NOMO-1 treated with dmso at 0.1 percent for 144 hours (cell line): ENCODE measurements around the gene LEMD1.

ENCODE experiments used
- DNase-seq: peaks from one replicate; lab custom pipeline; 2025; ENCODE audit not compliant: unreplicated experiment; lab: John Stamatoyannopoulos, UW

LEMD1 gene

GRCh38 chr1:205356440-205357139 is 65.3 kb downstream of the LEMD1 start, which contains the start of gene KLHDC8A:
Gene KLHDC8A, minus strand, starts transcription at chr1:205356922. Its CDS starts 13,318 bp downstream, at chr1:205343604.
- no peak for DNase-seq

DNA sequence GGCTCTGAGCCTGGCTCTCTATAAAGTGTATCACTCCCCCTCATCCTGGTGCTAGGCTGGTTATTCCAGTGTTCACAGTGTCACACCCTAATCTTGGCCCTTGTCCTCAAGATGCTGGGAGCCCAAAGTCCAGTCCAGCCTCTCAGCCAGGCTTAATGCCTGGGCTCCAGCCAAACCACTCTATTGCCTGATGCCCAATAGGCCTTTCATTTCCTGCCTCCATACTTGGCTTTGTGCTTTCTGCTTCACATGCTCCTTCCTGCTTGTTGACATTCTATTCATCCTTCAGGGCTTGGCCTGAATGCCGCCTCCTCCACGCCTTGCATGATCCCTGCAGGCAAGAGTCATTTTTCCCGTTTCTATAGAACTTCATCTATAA is 66.8 kb downstream of the LEMD1 start:
- DNase-seq = no peak

DNA sequence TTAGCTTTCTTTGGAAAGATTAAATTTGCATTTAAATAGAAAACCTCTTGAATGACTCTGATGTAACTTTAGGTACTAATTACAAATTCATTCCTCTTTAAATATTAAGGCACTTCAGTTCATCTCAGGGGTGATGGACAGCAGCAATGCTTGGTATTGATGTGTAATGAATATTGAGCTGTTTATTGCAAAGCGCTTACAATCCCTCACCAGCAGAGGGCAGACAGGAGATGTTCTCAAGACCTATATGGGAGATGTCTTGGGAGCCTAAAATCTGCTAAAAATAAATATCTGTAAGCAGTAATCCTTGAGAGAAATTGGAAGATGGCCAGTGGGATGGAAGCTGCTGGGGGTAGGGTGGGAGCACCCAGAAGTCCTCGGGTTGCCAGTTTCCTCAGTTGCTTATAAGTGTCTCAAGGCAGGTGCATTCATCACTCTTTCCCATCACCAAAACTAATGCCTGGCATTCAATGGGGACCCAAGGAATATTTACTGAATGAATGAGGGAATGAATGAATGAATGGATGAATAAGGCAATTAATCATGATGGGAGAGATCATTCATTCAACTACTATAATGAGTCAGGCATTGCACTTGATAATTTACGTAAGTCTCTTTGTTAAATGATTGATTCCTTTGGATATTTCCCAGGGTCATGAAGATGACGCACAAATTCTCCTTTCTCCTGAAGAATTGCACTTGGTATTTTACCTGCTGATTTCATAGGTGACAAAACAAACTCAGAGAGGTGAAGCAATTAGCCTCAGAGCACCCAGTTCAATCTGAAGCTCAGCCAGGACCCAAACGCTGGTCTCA is 67.4 kb downstream of the LEMD1 start:
- no peak for DNase-seq

DNA sequence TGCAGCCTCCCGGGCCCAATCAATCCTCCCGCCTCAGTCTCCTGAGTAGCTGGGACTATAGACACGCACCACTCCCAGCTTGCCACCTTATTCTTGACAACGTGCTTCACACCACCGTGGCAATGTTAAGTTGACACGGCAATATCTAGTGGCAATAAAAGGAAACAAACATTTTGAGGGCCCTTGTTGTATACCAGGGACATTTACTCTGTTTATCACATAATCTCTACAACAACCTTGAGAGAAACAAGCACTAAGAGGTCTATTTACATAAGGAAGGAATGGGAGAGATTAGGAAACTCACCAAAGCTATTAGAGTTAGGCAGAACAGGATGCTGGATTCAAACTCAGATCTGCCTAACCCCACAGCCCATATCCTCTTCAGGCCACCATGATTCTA is 68.2 kb downstream of the LEMD1 start:
- DNase-seq = no peak

DNA sequence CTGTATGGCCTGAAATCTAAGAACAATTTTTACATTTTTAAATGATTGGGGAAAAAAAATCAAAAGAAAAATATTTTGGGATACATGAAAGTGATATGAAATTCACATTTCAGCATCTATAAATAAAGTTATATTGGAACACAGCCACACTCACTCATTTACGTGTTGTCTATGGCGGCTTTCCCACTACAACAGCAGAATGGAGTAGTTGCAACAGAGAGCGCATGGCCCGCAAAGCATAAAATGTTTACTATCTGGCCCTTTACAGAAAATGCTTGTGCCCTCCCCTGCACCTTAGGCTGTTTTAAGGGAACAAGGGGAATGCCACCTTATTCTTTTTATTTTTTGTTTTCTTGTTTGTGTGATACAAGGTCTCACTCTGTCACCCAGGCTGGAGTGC is 68.7 kb downstream of the LEMD1 start:
- no peak for DNase-seq

DNA sequence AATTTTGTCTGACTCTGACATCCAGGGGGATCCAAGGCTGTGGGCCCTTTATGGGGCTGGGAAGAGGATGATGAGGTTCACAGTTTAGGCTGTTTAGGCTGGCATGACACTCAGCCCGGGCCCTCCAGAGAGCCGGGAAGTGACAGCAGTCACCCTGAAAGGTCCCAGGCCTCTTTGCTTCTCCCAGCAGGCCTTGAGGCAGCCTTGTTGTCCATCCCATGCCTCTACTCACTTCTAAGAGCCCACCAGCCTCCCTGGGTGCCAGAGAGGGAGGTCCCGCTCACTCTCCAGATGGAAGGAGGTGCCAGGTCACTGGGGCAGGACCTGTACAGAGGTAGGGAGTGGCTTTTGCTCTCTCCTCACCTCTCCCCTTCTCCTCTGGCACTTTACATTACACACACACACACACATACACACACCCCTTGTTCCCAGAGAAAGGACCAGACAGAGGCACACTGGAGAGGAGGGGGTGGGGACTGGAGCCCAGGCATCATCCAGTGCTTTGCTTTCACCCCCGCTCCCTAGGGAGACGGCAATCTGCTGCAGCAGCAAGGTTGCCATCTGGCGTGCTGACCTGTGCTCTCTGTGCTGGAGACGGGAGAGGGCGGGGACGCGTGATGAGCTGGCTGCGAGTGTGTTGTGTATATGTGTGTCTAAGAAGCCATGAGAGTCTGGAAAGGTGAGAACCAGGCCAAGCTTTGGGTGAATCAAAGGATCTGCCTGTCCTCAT is 69.7 kb downstream of the LEMD1 start:
- DNase-seq = no peak

- DNase-seq = no peak
Observed at GRCh38 chr1:205350691-205351141, 71.1 kb downstream of the LEMD1 start.

DNA sequence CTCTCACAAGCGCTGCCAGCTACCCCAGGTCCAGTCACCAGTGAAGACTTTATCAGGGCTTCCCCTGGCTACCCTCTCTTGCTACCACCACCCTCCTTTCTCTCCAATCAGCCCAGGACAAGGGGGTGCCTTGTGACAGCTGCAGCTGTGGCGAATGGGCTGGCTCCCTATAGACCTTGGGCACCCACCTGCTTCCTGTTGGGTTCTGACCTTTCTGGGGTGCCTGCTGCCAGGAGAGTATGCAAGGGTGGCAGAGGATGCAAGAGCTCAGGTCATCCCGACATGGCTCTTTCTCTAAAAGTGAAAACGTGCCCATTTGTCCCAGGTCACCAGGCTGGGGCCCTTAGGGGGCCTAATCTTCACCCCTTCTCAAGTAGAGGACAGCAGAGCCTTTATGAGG is 71.7 kb downstream of the LEMD1 start:
- DNase-seq = no peak

DNA sequence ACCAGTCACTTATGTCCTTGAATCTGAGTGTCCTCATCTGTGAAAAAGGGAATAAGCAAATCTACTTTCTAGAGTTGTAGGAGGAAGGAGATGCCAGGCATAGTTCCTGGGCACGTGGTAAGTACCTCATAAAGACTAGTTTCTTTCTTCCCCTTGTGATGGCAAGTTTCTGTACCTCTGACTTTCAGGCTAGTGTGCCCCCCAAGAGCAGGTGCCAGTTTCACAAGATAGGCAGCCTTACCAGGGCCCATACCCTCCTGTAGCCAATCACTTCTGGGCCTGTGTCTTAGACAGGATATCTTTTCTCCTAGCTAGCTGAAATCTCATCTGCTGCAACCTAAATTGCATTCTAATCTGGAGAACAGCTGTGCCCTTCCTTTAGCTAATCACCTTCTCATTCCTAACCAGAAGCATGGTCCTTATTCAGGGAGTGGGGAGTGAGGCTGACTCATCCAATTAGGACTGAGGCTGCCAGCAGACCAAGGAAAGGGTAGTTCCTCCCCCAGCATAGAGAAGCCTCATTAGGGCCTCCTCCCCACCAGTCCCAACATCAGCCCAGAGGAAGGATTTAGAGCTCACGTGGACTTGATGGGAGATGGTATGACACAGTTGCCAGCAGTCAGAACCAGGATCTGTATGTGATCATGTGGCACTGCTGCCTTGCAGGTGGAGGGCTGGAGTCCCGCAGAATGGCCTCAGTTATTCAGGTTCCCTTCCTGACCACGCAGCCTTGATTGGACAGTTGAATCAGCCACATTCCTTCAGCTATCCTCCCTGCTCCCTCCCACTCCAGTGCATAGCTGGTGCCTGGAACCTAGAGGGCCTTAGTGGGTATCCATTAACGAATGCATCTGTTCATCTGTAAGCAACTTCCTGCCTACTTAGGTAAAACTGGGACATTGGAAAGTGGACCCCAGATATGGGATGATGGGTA is 73.0 kb downstream of the LEMD1 start:
- DNase-seq = no peak

- no peak for DNase-seq
Observed at GRCh38 chr1:205346956-205347574, 74.8 kb downstream of the LEMD1 start.

DNA sequence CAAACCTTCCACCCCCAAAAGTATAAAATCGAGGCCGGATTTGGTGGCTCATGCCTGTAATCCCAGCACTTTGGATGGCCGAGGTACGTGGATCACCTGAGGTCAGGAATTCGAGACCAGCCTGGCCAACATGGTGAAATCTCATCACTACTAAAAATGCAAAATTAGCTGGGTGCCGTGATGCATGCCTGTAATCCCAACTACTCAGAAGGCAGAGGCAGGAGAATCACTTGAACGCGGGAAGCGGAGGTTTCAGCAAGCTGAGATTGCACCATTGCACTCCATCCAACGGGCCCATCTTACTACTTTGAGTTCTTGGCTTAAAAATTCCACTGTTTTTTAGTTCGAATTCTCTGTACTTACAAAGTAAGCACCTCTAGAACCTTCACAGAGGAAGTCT is 76.1 kb downstream of the LEMD1 start:
- no peak for DNase-seq

GRCh38 chr1:205344066-205344928 is 77.6 kb downstream of the LEMD1 start:
- no peak for DNase-seq

DNA sequence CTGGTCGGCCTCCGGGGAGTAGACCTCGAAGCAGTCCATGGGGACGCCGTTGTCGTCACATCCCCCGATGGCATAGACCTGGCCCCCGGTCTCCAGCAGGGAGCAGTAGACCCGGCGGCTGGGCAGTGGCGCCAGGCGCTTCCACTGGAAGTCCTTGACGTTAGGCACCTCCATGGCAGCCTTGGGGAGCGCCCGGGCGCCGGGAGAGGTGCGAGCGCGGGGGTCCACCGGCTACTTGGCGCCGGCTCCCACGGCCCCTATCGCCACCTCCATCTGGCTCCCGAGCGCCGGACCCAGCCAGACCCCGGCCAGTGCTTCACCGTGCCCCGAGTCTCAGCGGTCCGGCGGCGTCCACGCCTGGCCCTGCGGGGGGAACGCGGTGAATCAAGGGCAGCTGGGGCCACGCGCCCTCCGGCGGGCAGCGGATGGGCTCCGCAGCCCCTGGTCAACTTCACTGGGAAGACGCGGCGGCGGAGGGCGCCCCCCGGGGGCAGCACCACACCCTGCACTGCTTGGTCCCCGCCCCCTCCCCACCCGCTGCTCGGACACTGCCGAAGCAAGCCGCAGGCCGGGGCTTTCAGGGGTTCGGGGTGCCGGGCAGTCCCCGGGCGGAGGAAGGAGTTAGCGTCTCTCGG is 78.3 kb downstream of the LEMD1 start:
- DNase-seq = no peak

DNA sequence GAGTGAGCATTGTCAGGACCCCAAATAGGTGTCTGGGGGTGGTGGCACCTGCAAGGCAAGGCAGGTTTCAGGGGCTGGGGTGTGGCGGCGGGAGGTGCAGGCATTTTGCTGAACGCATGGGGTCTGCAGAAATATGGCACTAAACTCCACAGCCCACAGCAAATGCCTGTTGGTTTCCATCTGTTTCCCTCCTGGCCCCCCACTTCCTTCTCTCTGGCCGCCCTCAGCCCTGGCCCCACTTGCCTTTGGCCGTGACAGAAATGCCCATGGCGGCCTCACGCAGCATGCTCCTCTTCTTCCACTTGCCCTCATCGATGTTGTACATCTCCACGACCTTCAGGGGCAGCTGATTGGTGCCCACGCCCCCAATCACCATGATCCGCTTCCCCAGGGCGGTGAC is 78.9 kb downstream of the LEMD1 start:
- no peak for DNase-seq

- DNase-seq = no peak
Observed at GRCh38 chr1:205340676-205341075, 81.2 kb downstream of the LEMD1 start.

DNA sequence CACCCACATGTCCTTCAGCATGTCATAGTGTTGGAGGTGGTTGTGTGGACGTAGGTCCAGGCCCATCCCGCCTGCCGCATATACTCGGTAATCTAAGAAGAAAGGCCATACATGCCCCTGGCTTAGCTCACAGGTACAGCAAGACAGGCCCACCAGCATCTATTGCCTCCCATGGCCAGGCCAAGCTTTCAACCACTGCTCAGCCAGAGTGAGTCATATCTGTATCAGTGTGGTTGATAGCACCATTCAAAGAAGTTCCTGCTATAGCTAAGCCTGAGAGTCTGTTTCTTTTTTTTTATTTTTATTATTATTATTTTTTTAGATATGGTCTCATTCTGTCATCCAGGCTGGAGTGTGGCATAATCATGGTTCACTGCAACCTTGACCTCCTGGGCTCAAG is 82.1 kb downstream of the LEMD1 start:
- DNase-seq = no peak

- no peak for DNase-seq
Observed at GRCh38 chr1:205339197-205339702, 82.6 kb downstream of the LEMD1 start.

GRCh38 chr1:205338011-205338410 is 83.8 kb downstream of the LEMD1 start:
- DNase-seq = no peak

DNA sequence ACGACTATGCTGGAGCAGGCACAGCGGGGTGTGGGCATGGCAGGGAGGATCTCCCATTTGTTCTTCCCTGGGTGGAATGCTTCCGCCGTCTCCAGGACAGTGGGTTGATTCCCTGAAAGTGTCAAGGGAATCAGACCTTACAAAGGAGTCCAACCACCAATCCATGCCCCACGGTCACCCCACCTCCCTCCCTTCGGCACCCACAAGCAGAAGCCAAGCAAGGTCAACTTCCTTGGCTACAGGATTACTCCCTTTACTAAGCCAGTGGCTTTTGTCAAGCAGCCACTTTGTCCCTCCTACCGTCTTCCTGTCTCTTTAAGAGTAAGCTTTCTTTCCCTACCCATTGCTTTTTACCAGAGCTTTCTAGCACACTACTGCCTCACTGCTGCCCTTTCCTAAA is 84.4 kb downstream of the LEMD1 start:
- no peak for DNase-seq
